Articular chondrocyte of knee joint (primary cell): Measurements from ENCODE around the gene METTL27. TPM values are rescaled to one million over a fixed set of nuclear protein-coding genes. Genes with fewer than 3 reads are reported as not detected.

ENCODE experiments used
- total RNA-seq: library from RNA; depleted of rRNA; stranded (reverse); fragments of >200 nt; gene quantifications from 2 replicates; pipeline ENCODE4 v1.2.3, GENCODE V29; 2012

Gene METTL27, protein sequence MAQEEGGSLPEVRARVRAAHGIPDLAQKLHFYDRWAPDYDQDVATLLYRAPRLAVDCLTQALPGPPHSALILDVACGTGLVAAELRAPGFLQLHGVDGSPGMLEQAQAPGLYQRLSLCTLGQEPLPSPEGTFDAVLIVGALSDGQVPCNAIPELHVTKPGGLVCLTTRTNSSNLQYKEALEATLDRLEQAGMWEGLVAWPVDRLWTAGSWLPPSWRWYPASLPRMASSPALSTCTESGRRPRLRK
- 3.7 and 11.5 TPM in 2 replicates for total RNA-seq

GRCh38 chr7:73842067-73842976 lies at the start of gene METTL27:
Gene METTL27, minus strand, starts transcription at chr7:73842516. Its CDS starts 376 bp downstream, at chr7:73842140.

DNA sequence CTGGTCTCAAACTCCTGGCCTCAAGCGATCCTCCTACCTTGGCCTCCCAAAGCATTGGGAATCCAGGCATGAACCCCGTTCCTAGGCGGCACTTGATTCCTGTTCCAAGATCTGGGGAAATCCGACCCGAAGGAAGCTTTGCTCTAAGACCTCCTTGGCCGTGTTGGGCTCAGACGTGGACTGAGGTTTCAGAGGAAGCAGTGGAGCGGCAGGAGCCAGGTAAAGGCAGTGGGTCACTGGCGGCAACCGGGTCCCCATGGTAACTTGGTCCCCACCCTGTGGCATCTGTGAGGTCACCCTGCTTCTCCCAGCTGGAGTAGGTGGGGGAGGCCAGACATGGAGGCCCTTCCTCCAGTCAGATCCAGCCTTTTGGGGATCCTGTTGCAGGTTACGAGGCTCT lies 18.5 kb upstream of the METTL27 start, which contains the start of gene TMEM270:
Gene TMEM270 (plus strand): TSS at position 301 of the 400 bp plus-strand sequence. CDS start 36 bp downstream, at position 337.

DNA sequence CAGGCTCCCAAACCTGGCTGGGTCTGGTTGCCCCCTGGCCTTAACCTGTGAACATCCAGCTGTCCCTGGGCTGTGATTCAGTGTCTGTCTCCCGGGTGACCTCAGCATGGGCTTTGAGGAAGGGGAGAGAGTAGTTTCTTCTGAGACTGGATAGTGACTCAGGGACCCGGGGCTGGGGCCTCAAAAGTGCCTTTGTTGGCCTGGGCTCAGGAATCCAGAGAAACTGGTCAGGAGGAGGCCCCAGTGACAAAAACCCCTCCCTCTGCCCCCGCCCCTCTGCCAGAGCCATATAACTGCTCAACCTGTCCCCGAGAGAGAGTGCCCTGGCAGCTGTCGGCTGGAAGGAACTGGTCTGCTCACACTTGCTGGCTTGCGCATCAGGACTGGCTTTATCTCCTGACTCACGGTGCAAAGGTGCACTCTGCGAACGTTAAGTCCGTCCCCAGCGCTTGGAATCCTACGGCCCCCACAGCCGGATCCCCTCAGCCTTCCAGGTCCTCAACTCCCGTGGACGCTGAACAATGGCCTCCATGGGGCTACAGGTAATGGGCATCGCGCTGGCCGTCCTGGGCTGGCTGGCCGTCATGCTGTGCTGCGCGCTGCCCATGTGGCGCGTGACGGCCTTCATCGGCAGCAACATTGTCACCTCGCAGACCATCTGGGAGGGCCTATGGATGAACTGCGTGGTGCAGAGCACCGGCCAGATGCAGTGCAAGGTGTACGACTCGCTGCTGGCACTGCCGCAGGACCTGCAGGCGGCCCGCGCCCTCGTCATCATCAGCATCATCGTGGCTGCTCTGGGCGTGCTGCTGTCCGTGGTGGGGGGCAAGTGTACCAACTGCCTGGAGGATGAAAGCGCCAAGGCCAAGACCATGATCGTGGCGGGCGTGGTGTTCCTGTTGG lies 11.4 kb downstream of the METTL27 start, which contains the start of gene CLDN4:
Gene CLDN4 (plus strand): TSS at position 316 of the 903 bp plus-strand sequence. CDS start 206 bp downstream, at position 522.

Other genes with a start within 250 kb of the METTL27 start
- not detected in 2 replicates for gene MLXIPL, start 218.0 kb downstream of the METTL27 start, total RNA-seq
- 2.7 and 4.3 TPM in 2 replicates for gene VPS37D, start 174.7 kb downstream of the METTL27 start, total RNA-seq
- gene DNAJC30, start 159.1 kb downstream of the METTL27 start, total RNA-seq: 3.8 and 4.4 TPM in 2 replicates
- gene BUD23, start 158.9 kb downstream of the METTL27 start, total RNA-seq: 44.8 and 49.0 TPM in 2 replicates
- 11.2 and 17.0 TPM in 2 replicates for gene STX1A, start 122.8 kb downstream of the METTL27 start, total RNA-seq
- gene ABHD11, start 103.7 kb downstream of the METTL27 start, total RNA-seq: 8.4 and 10.7 TPM in 2 replicates
- gene CLDN3, start 72.2 kb downstream of the METTL27 start, total RNA-seq: 0.11 TPM in 1 of 2 replicates, not detected in the other
- gene CLDN4, start 11.5 kb downstream of the METTL27 start, total RNA-seq: 0.52 and 1.1 TPM in 2 replicates
- gene TMEM270, start 18.6 kb upstream of the METTL27 start, total RNA-seq: not detected in 2 replicates
- gene ELN, start 185.7 kb upstream of the METTL27 start, total RNA-seq: 198 TPM in 2 replicates
- gene LIMK1, start 241.3 kb upstream of the METTL27 start, total RNA-seq: 15.6 and 18.3 TPM in 2 replicates